Measurements from ENCODE around the gene TPK1.

DNA sequence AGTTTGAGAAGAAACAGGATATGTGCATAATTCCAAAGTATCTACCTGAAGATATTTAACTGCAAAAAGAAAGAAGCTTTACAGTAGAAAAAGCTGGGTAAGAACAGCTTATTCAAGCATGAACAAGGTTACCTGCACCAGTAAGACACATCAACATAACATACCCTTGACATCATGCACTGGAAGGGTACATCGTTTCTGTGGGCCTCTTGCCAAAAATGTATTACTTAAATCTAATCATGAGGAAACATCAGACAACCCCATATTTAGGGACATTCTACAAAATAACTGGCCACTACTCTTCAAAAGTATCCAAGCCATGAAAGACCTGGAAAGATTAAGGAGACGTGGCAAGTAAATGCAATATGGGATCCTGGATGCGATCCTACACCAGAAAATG, 18.9 kb downstream of the TPK1 start:
- TF ChIP-seq, protein P1, sequence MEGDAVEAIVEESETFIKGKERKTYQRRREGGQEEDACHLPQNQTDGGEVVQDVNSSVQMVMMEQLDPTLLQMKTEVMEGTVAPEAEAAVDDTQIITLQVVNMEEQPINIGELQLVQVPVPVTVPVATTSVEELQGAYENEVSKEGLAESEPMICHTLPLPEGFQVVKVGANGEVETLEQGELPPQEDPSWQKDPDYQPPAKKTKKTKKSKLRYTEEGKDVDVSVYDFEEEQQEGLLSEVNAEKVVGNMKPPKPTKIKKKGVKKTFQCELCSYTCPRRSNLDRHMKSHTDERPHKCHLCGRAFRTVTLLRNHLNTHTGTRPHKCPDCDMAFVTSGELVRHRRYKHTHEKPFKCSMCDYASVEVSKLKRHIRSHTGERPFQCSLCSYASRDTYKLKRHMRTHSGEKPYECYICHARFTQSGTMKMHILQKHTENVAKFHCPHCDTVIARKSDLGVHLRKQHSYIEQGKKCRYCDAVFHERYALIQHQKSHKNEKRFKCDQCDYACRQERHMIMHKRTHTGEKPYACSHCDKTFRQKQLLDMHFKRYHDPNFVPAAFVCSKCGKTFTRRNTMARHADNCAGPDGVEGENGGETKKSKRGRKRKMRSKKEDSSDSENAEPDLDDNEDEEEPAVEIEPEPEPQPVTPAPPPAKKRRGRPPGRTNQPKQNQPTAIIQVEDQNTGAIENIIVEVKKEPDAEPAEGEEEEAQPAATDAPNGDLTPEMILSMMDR (IDR thresholded peaks at IDR 0.05), result no peak
- TF ChIP-seq POLR2A (IDR thresholded peaks at IDR 0.05) (no peak), EP300 (IDR thresholded peaks at IDR 0.05) (no peak), POLR2AphosphoS5 (IDR thresholded peaks at IDR 0.05) (no peak)
